HG03175 (cell line): ENCODE measurements around the gene HCN4.
"Not testable (repeated sequence)": the region's sequence is repeated elsewhere in the genome, so short reads cannot be mapped to it uniquely, and the experiment has no call there.

Source experiments
- ATAC-seq: cut with Tn5 transposase; IDR thresholded peaks from one replicate; pipeline ENCODE4 v1.9.1; 2021; ENCODE audit warnings: mild to moderate bottlenecking, moderate library complexity; ENCODE audit not compliant: unreplicated experiment

Gene HCN4

GRCh38 chr15:73368301-73369136, at the start of gene HCN4:
Gene HCN4, minus strand, starts transcription at chr15:73368958. Its CDS starts 688 bp downstream, at chr15:73368270.
- ATAC-seq: no peak

GRCh38 chr15:73414876-73415275, 46.1 kb upstream of the HCN4 start:
- ATAC-seq: no peak

- no peak for ATAC-seq
These were observed 34.4 kb upstream of the HCN4 start for GRCh38 chr15:73403171-73403570.

- not testable (repeated sequence) for ATAC-seq
These were observed 31.5 kb upstream of the HCN4 start for GRCh38 chr15:73400222-73400621.

GRCh38 chr15:73398861-73399260, 30.1 kb upstream of the HCN4 start:
- ATAC-seq: no peak

- ATAC-seq: no peak
These were observed 28.7 kb upstream of the HCN4 start for GRCh38 chr15:73397461-73397860.

- ATAC-seq: no peak
These were observed 26.9 kb upstream of the HCN4 start for GRCh38 chr15:73395671-73396070.

GRCh38 chr15:73394782-73395181, 26.0 kb upstream of the HCN4 start:
- no peak for ATAC-seq

- no peak for ATAC-seq
These were observed 24.6 kb upstream of the HCN4 start for GRCh38 chr15:73393336-73393735.

GRCh38 chr15:73392025-73392424, 23.3 kb upstream of the HCN4 start:
- ATAC-seq: no peak

GRCh38 chr15:73391128-73391872, 22.5 kb upstream of the HCN4 start:
- no peak for ATAC-seq

GRCh38 chr15:73389971-73390544, 21.3 kb upstream of the HCN4 start:
- no peak for ATAC-seq

- ATAC-seq: no peak
These were observed 20.8 kb upstream of the HCN4 start for GRCh38 chr15:73389539-73389938.

GRCh38 chr15:73388256-73388781, 19.6 kb upstream of the HCN4 start:
- no peak for ATAC-seq

GRCh38 chr15:73387507-73388255, 18.9 kb upstream of the HCN4 start:
- no peak for ATAC-seq

GRCh38 chr15:73386886-73387506, 18.2 kb upstream of the HCN4 start:
- no peak for ATAC-seq

- no peak for ATAC-seq
These were observed 17.5 kb upstream of the HCN4 start for GRCh38 chr15:73386238-73386637.

GRCh38 chr15:73385205-73385604, 16.4 kb upstream of the HCN4 start:
- ATAC-seq: no peak

GRCh38 chr15:73383310-73384189, 14.8 kb upstream of the HCN4 start:
- no peak for ATAC-seq
